SU-DHL-6 (cell line): ENCODE data around the gene SLC39A9.

Source experiments
- H2AFZ ChIP-seq: fragments of 200-600 bp; sonication (generic); 2 replicates; pipeline ENCODE4 v1.6.1; 2014; ENCODE audit warnings: low read depth, mild to moderate bottlenecking, moderate library complexity, mixed read lengths, antibody characterized with exemption, low read length; ENCODE audit not compliant: severe bottlenecking
- H3F3A ChIP-seq: fragments of 200-600 bp; shearing (Covaris generic); 2 replicates; pipeline ENCODE4 v1.6.0; 2016; ENCODE audit warnings: antibody characterized with exemption, mild to moderate bottlenecking; ENCODE audit not compliant: insufficient read depth
- H3K27ac ChIP-seq: fragments of 200-600 bp; sonication (generic); 2 replicates; pipeline ENCODE4 v1.5.1; 2016; ENCODE audit warnings: low read depth, mild to moderate bottlenecking, low read length, moderate library complexity, mixed read lengths
- H3K27me3 ChIP-seq: fragments of 200-600 bp; sonication (generic), shearing (Covaris generic); 2 replicates; pipeline ENCODE4 v1.6.0; 2014; ENCODE audit warnings: mild to moderate bottlenecking, low read length
- H3K36me3 ChIP-seq: fragments of 200-600 bp; sonication (generic); 2 replicates; pipeline ENCODE4 v1.6.1; 2014; ENCODE audit warnings: mild to moderate bottlenecking, low read length, mixed read lengths
- H3K4me2 ChIP-seq: fragments of 300-600, 200-600 bp; shearing (Covaris generic), sonication (generic); 2 replicates; pipeline ENCODE4 v1.6.0; 2014; ENCODE audit warnings: low read length, low read depth, mild to moderate bottlenecking; ENCODE audit not compliant: poor library complexity, severe bottlenecking
- H3K4me3 ChIP-seq: fragments of 200-600 bp; sonication (generic); 2 replicates; pipeline ENCODE4 v1.5.1; 2014; ENCODE audit warnings: antibody characterized with exemption, low read length, mild to moderate bottlenecking, mixed read lengths; ENCODE audit not compliant: insufficient read depth, poor library complexity, severe bottlenecking
- H3K79me2 ChIP-seq: fragments of 200-600 bp; sonication (generic); 2 replicates; pipeline ENCODE4 v1.6.1; 2014; ENCODE audit warnings: mild to moderate bottlenecking, low read length, moderate library complexity; ENCODE audit not compliant: insufficient read depth
- H3K9ac ChIP-seq: fragments of 200-600 bp; sonication (generic); 2 replicates; pipeline ENCODE4 v1.7.0; 2014; ENCODE audit warnings: mild to moderate bottlenecking, low read length
- H3K9me2 ChIP-seq: fragments of 200-600 bp; sonication (generic); replicated peaks from 2 replicates; pipeline ENCODE4 v1.6.1; 2014; ENCODE audit warnings: low read length; ENCODE audit not compliant: insufficient read depth
- H3K9me3 ChIP-seq: fragments of 200-600 bp; sonication (generic); 2 replicates; pipeline ENCODE4 v1.6.1; 2014; ENCODE audit warnings: low read length, mixed read lengths; ENCODE audit not compliant: insufficient read depth
- H4K20me1 ChIP-seq: fragments of 200-600 bp; sonication (generic); 2 replicates; pipeline ENCODE4 v1.6.1; 2014; ENCODE audit warnings: low read depth, mild to moderate bottlenecking, antibody characterized with exemption, low read length, moderate library complexity, mixed read lengths
- EZH2phosphoT487 ChIP-seq: fragments of 200-600 bp; sonication (generic), shearing (Covaris generic); conservative IDR thresholded peaks from 2 replicates; pipeline ENCODE4 v1.6.1; 2018; ENCODE audit warnings: mild to moderate bottlenecking, antibody characterized with exemption, low read length, moderate library complexity, mixed read lengths
- TF ChIP-seq, protein P1 (sequence below): fragments of 200-600 bp; sonication (generic); IDR thresholded peaks from one replicate; pipeline ENCODE4 v1.5.1; 2017; ENCODE audit warnings: antibody characterized with exemption, mild to moderate bottlenecking, low read length, moderate library complexity; ENCODE audit not compliant: insufficient read depth, poor library complexity, severe bottlenecking

SLC39A9 gene

GRCh38 chr14:69490219-69490918 is 91.9 kb downstream of the SLC39A9 start:
- H3K36me3 ChIP-seq, result no peaks in the 10 kb centered on the region
- no peak overlapping the region for H3K4me3 ChIP-seq
- no peak overlapping the region for H3K9ac ChIP-seq

GRCh38 chr14:69491193-69491592 is 92.7 kb downstream of the SLC39A9 start:
- no peaks in the 10 kb centered on the region for H3K79me2 ChIP-seq
- H3K27ac ChIP-seq, result no peak overlapping the region
- no peaks in the 10 kb centered on the region for H3K9me3 ChIP-seq
- H2AFZ ChIP-seq, result no peak overlapping the region
- no peaks in the 10 kb centered on the region for H3K9me2 ChIP-seq
- H3K27me3 ChIP-seq, result no peaks in the 10 kb centered on the region
- no peaks in the 10 kb centered on the region for H3K36me3 ChIP-seq
- H4K20me1 ChIP-seq, result no peaks in the 10 kb centered on the region
- no peak overlapping the region for H3K9ac ChIP-seq
- no peak overlapping the region for H3K4me3 ChIP-seq
- no peak overlapping the region for H3K4me2 ChIP-seq
- TF ChIP-seq, protein P1, sequence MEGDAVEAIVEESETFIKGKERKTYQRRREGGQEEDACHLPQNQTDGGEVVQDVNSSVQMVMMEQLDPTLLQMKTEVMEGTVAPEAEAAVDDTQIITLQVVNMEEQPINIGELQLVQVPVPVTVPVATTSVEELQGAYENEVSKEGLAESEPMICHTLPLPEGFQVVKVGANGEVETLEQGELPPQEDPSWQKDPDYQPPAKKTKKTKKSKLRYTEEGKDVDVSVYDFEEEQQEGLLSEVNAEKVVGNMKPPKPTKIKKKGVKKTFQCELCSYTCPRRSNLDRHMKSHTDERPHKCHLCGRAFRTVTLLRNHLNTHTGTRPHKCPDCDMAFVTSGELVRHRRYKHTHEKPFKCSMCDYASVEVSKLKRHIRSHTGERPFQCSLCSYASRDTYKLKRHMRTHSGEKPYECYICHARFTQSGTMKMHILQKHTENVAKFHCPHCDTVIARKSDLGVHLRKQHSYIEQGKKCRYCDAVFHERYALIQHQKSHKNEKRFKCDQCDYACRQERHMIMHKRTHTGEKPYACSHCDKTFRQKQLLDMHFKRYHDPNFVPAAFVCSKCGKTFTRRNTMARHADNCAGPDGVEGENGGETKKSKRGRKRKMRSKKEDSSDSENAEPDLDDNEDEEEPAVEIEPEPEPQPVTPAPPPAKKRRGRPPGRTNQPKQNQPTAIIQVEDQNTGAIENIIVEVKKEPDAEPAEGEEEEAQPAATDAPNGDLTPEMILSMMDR, result no peak
- no peak for TF ChIP-seq EZH2phosphoT487
- no peaks in the 10 kb centered on the region for H3F3A ChIP-seq

More at GRCh38 chr14:69490219-69490918, 91.9 kb downstream of the SLC39A9 start:
- Histone ChIP-seq H3K4me2 (no peak overlapping the region), H3K9me3 (no peaks in the 10 kb centered on the region), H3K79me2 (no peaks in the 10 kb centered on the region), H2AFZ (no peak overlapping the region), H4K20me1 (no peaks in the 10 kb centered on the region), H3F3A (no peaks in the 10 kb centered on the region), H3K27ac (no peak overlapping the region), H3K27me3 (no peaks in the 10 kb centered on the region), H3K9me2 (no peaks in the 10 kb centered on the region)
- TF ChIP-seq, protein P1, result no peak
- TF ChIP-seq EZH2phosphoT487, result no peak

DNA sequence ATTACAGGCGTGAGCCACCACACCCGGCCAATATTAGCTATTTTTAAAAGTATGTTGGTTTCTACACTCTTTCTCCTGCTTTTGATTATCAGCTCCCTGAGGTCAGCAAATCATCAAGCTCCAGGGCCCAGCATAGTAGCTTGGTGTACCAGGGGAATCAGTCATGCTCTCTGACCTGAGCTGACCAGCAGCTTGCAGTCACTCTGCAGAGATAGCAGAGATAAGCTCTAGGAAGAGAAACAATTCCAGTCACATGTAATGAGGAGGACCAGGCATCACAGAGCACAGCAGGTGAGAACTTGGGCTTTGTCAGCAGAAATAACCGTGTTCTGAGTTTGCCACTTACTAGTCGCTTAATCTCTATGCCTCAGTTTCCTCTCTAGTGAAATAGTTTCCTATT is 94.5 kb downstream of the SLC39A9 start:
- TF ChIP-seq, protein P1, result no peak
- no peak for TF ChIP-seq EZH2phosphoT487
- no peaks in the 10 kb centered on the region for H3K36me3 ChIP-seq
- H3F3A ChIP-seq, result no peaks in the 10 kb centered on the region
- H3K79me2 ChIP-seq, result no peaks in the 10 kb centered on the region
- H3K27ac ChIP-seq, result no peak overlapping the region
- no peak overlapping the region for H2AFZ ChIP-seq
- no peaks in the 10 kb centered on the region for H3K9me3 ChIP-seq
- no peak overlapping the region for H3K4me3 ChIP-seq
- H3K4me2 ChIP-seq, result no peak overlapping the region
- no peaks in the 10 kb centered on the region for H4K20me1 ChIP-seq
- no peaks in the 10 kb centered on the region for H3K27me3 ChIP-seq
- no peak overlapping the region for H3K9ac ChIP-seq
- H3K9me2 ChIP-seq, result no peaks in the 10 kb centered on the region
